ENCODE data around the gene P4HA1.

P4HA1 gene

DNA sequence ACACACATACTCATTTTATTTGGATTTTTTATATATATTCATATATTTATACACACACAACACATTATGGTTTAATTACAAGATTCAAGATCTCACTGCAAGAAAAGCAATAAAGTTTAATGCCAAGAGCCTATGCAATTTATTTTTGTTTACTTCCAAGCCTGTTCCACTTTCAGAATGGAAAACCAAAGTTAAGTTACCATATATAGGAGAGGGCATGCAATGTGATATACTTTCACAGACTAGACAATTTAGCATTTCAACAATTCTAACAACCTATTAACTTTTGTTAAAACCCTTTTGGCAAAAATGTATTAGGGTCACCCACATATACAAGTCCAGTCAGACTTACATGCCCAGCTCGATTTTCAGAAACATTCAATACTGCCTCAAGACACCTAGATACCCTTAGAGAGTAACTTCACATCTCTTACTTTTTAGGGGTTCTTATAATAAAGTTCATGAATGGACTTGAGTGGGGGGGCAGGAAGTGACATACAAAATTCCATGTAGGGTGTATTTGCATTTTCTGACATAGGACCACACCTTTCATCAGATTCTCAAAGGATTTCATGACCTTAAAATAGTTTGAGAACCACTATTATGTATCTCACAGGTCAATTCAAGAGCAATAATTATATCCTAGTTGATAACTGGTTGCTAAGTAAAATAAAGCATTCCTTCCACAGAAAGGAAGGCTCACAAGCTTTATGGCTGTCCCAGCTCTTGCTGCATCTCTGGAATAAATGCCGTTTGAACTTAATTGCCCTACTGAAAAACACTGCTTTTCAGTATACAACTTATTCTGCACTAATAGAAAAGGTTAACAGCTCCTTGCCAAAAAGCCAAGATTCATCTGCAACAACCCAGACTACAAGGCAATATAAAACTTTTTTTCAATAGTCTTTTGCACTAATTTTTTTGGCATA, 2.5 kb downstream of the P4HA1 start:
- no peak for DNase-seq

DNA sequence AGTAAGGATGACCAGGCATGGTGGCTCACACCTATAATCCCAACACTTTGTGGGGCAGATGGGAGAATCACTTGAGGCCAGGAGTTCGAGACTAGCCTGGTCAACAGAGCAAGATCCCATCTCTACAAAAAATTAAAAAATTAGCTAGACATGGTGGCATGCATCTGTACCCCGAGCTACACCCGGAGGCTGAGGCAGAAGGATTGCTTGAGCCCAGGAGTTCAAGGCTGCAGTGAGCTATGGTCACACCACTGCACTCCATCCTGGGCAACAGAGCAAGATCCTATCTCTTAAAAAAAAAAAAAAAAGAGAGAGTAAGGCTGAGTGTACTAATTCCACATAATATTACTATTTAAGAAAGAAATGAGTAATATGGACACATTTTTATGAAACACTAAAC, 3.8 kb downstream of the P4HA1 start:
- no peak for DNase-seq

DNA sequence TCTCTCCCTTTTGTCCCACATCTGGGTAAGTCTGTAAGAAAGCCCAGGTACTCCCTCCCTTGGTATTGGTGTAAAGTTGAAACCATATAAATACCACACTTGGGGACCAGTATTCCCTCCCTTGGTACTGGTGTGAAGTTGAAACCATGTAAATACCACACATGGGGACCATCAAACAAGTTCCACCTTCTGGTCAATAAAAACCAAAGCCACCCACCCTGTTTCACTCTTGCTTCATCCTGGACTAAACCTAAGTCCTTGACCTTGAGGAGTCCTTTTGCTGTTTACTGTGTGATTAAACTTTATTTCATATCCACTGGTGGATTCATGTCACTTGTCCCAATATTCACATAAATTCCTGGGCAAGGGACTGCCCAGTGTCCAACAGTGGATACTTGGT, 8.4 kb downstream of the P4HA1 start:
- no peak for DNase-seq

DNA sequence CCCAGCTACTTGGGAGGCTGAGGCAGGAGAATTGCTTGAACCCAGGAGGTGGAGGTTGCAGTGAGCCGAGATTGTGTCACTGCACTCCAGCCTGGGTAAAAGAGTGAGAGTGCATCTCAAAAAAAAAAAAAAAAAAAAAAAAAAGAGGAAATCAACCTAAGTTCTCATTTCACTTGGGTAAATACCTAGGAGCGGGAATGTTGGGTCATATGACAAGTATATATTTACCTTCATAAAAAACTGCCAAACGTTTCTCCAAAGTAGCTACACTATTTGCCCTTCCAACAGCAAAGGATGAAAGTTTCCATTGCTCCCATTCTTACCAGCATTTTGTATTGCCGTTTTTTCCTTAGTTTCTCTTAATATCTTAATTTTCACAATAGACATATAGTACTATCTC, 9.8 kb downstream of the P4HA1 start:
- DNase-seq: no peak

DNA sequence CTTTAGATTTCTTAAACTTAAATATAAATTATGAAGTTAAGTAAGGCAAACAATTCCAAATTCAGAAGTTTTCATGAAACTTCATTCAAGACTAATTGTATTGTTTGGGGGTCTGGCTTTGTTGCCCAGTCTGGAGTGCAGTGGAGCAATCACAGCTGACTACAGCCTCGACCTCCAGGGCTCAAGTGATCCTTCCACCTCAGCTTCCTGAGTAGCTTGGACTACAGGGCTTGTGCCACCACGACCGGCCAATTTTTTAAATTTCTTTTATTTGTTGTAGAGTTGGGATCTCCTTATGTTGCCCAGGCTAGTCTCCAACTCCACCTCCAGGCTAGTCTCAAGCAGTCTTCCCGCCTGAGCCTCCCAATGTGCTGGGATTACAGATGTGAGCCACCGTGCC, 12.5 kb downstream of the P4HA1 start:
- DNase-seq: no peak

DNA sequence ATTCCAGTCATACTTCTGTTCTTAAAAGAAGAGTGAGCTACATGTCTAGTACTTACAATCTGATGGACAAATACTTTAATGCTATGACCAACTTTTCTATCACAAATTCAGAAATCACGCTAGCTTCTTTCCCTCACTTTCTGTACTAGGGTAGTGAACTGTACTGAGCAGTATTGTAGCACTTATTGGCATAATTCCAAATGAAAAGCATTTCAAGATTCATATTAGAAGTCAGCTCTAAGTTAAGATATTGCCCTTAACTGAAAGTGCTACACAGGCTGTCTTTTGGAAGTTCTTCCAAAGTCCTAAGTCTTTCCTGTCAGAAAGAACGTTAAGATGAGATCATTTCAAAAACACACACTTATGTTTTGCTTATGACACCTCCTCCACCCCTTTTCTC, 13.4 kb downstream of the P4HA1 start:
- no peak for DNase-seq

DNA sequence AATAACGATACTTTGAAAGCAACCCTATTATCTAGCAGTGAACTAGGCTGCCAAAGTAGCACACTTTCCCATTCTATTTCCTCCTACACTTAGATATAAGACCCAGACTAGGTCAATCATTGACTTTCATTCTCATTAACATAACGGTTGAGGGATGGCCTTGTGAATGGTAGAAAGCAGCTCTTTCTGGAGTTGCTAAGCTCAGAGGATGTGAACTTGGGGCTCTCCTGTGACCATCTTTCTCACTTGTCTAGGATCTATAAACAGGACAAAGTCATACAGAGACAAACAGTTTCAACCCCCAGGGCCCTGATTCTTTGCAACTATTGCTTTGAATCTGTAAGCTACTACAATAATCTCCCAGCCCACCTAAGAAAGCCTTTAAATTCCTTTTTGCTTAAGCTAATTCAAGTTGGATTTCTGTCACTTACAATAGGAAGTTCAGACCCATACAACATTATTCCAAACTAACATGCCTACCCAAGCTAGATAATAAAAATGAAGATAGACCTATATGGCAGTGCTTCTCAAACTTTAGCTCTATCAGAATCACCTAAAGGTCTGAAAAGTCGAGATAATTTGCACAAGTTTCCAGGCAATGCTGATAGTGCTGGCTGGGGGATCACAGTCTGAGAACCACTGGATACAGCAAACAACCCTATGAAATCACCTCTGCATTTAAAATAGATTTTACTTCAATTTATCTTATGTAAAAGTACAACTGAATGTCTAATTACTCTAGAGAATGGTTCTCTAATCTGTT, 16.7 kb downstream of the P4HA1 start:
- no peak for DNase-seq

DNA sequence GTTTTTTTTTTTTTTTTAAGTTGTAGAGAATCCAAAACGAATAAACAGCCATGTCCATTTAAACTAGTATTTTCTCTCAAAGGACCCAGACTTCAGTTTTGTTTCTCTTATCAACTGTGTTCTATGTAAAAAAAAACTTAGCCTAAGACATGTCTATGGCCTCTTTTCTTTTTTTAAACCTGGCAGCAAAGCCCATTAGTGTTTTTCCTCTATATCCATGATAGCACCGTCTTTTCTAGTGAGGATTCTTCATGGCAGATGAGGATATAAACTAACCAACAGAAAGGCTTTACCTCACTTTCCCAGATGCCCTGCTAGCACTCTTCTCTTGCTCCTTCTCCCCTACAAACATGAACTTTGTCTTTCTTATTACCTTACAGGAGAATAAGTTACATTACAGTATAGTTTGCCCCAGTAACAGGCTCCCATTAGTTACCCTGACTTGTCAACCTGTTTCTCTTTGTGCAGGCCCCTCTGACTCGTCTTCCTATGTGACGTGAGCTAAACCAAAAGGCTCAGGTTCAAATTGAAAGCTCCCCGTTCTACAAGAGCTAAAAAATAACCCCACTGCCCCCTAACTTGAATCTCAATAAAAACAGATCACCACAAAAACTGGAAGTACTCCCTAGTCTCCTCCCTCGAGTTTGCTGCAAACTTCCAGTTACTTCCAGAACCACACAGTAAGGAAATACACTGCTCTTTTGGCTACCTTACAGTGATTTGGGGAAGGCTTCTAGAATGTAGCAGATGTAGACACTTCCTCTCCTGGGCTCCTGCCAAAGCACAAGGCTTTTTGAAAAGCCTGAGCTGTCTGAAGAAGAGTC, 20.1 kb downstream of the P4HA1 start:
- peak; percentile 43 for DNase-seq

DNA sequence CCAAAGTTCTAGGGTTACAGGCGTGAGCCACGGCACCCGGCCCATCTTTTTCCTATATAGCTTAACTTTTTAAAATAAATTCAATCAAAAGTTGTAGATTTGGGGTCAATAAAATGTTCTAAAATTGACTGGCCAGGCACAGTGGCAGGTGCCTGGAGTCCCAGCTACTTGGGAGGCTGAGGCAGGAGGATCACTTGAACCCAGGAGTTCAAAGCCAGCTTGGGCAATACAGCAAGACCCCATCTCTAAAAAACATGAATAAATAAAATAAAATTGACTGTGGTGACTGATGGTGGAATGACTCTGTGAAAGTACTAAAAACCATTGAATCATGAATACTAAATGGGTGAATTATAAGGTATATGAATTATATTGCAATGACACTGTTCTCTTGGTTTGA, 20.8 kb downstream of the P4HA1 start:
- DNase-seq: no peak

DNA sequence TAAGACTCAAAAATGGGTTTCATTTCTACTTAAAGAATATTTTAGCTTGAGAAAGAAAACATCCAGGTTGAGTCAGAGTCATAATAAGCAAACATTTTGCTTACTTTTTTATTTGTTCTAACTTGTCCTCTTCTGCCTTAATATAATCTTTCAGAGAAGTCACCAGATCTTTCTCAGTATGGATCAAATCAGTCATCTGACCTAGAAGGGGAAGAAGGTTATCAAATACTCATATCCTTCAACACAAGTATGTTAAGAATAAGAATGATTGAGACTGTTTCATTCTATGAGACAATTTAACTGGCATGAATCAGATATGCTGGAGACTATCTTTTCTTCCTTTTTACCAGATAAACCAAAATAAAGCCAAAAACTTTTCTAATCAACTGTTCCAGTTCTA, 23.0 kb downstream of the P4HA1 start:
- no peak for DNase-seq

DNA sequence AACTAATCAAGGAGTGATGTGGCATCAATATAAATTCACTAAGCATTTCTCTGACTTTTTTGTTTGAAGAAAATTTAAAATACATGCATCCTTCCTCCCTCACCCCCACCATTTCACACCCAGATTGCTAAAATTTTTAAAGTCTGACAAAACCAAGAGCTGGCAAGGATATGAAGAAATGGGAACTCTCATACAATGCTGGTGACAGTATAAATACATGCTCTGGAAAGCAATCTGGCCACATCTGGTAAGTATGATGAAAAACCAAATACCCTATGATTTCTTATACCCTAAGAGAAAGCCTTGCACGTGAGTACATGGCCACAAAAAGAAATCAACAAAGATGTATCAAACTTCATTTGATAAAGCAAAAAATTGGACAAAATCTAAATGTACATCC, 31.2 kb downstream of the P4HA1 start:
- no peak for DNase-seq

DNA sequence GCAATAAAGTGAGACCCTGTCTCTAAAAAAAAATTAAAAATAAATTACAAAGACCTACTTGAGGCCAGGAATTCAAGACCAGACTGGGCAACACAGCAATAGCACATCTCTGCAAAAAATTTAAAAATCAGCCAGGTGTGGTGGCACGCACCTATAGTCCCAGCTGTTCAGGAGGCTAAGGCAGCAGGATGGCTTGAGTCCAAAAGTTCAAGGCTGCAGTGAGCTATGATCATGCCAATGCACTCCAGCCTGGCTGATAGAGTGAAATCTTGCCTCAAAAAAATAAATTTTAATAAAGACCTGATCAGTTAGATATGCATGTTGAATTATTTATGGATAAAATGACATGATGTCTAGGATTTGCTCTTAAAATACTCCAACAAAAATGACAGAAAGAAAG, 34.9 kb downstream of the P4HA1 start:
- no peak for DNase-seq

DNA sequence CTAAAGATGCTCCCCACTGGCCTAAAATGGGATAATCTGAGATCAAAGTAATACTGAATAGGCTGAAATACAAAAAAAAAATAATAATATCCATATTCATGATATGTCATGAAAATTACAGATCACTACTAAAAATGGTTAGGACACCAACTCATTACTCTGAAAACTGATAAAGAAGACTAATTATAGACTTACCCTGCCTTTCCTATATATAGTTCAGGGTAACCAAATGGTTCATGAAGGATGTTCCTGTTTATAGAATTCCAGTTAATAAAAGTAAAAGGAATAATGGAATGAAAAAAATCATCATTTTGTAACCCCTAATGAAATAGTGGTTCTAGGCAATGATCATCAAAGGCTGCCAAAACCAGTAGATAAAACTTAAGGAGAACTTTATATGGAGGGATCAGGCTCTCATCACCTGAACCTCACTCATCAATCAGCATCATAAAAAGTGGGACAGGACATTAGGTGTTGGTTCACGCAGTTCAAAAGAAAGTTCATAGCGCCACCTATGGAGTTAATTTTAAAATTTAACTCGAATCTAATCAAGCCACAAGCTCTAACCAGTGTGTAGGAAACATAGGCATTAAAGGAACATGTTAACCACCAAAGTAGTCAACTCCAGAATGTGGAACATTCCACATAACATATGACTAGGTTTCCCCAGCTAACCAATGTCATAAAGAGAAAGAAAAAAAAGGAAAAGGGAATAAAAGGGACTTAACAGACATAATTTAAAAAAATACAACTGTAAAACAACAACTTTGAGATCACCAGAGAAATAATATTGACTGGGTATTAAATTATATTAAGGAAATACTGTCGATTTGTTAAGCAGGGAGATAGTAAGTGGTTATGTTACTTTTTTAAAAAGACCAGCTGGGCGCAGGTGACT, 35.7 kb downstream of the P4HA1 start:
- DNase-seq: no peak

DNA sequence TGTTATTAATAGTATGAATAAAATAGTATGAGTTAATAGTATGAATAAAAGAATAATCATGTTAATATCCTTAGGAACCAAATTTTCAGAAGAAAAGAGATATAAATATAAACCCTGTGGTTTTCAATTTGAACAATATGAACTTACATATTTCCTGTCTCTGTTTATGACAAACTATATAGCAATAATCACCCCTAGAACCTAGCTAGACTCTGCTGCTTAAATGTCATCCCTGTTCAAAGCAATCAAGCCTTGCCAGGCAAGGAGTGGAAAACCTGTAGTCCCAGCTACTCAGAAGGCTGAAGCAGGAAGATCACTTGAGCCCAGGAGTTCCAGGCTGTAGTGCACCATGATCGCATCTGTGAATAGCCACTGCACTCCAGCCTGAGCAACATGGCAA, 36.5 kb downstream of the P4HA1 start:
- DNase-seq: no peak

DNA sequence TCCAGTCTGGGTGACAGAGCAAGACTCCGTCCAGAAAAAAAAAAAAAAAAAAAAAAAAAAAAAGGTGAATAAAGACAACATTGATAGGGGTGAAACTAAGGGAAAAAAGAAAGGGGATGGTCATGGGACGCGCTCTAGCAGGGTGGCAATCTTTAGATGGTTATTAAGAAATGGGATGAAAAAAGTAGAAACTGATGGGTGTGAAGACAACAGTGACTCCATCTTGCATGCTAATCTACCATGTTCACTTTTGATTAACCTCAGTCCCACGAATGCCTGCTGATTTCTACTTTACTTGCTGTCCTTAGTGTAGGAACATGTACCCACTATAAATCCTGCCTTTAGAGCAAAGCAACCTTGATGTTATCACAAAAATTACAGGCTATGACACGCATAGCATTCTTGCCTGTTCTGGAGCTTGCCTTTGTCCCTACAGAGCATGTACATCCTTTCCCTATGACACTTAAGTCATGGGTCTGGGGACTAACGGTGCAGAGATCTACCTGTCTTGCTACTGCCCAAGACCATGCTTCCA, 38.5 kb downstream of the P4HA1 start:
- DNase-seq: no peak

DNA sequence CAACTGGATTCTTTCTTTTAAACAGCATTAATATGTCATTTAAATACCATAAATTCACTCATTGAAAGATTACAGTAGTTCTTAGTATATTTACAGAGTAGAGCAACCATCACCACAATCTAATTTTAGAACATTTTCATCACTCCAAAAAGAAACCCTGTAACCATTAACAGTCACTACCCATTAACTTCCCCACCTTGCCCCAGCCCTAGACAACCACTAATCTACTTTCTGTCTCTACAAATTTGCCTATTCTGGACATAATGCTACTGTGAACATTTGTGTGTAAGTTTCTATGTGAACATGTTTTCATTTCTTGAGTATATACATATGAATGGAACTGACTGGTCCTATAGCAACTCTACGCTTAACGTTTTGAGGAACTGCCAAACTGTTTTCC, 42.4 kb downstream of the P4HA1 start:
- DNase-seq: no peak

DNA sequence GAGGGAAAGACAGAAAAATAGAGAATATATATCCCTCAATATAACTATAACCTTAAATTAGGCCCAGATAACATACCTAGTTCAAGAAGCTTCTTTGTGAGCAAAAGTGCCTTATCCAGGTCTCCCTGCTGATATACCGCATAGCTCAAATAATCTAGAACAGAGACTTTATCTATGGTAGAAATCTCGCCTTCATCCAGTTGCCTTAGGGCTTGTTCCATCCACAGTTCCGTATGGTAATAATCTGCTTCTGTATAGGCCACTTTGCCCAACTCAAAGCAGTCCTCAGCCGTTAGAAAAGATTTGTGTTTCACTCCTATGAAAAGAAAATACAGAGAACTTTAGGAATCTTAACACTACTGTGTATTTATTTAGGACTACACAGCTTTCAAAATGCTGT, 43.4 kb downstream of the P4HA1 start:
- no peak for DNase-seq

DNA sequence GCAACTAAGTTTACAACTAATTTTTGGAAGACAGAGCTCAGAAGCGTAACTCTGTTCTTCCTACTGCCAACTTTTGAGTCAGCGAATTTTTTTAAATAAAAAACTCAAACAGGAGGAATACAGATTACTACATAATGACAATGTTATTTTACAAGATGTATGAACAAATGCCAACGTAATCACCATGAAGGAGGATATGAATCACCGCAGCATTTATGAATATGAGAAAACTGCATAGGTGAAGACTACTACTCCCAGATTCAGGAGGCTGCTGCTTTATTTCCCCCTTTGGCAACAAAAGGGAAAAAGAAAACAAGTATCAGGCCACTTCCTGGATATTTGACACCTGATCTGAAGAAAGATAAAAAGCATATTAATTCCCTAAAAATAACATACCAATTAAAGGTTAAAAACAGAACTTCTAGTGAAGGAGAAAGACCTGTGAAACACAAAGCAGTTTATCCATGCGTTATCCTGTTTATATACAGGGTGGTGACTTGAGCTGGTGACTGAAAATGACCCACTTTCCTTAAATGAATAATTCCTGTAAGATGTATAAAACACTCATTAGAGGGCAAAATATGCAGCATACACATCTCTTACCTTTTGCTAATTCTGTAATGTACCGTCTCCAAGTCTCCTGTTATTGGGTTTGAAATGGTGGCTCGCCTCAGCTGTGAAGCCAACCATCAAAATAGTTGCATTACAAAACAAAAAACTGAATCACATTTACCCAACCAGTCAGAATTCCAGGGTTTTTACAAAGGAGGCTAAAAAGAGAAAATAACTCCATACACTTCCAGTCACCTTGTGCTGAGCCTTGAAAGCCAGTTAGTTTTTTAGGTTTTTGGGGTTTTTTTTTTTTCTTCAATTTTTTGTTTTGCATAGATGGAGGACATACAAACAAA, 52.0 kb downstream of the P4HA1 start:
- DNase-seq: peak; percentile 1

DNA sequence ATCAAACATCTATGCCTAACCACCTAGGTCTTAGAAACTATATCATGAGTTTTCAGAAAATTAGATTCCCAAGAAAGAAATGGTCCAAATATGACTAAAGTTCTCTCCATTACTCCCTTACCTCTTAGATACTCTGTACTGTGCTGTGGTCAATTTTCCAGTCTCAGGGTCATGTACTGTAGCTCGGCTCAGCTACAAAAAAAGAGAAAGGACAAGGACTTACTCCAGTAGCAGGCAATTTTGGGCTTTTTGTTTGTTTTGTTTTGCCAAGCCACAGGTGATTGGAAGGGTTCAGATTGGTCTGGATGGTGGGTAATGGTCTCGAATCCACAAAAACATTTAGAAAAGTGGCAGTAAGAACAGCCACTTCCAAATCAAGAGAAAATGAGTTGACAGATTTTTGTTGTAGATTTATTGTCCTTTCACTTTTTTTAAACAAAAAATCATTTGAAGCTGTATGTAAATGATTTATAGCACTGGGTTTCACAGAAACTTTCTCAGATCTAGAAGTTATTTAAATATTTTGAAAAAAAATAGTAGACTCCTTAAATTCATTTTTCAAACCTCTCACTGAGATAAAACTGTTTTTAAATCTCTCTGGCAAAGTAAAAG, 52.8 kb downstream of the P4HA1 start:
- DNase-seq: no peak

DNA sequence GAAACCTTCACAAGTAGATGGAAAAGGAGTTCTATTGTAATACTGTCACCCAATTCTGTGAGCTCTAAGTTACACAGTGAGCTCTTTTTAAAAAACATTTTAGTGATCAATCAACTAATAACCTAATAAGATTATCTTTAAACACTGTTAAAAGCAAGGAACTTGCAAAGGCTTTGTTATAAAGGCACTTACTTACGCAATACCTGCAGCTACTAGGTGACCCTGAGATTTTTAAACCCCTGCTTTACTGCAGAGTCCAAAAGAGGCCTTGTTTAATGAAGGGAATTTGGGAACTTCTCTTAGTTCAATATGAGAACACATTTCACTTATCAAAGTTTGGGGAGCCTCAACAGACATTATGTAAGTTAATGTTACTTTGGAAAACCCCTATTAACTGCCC, 53.3 kb downstream of the P4HA1 start:
- DNase-seq: no peak

DNA sequence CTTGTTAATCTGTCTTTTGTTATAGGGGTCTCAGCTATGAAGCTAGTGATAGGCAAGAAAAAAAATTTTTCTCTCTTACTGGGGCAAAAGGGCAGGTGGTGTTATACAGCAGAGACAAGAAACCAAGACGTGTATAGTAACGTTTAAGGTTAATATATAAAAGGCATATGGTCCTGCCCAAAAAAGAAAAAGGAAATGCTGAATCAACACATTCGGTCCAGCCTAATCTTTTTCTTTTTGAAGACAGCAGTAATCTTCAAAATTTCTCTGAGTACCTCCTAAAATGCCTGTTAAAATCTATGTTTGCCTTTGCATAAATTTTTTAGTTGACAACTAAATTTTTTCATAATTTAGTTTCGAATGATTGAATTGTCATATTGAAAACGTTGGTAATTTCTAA, 54.5 kb downstream of the P4HA1 start:
- DNase-seq: no peak
